IMR-90 (cell line): Measurements from ENCODE around the gene GGA3. TPM values are rescaled to one million over a fixed set of nuclear protein-coding genes. Genes with fewer than 3 reads are reported as not detected.

Source experiments
- ATAC-seq: fragments of 200-7000 bp; cut with Tn5 transposase; 2 replicates; pipeline ENCODE4 v1.9.1; 2020; ENCODE audit warnings: low read depth, mild to moderate bottlenecking, moderate library complexity
- Bru-seq: library from RNA; stranded (reverse); fragments of 400-500 nt; gene quantifications from one replicate; lab custom pipeline; 2021; lab: Mats Ljungman, UMichigan
- BruChase-seq, 2 experiments: library from RNA; stranded (reverse); fragments of 400-500 nt; gene quantifications; one replicate each; lab custom pipeline; 2021; lab: Mats Ljungman, UMichigan
- BruUV-seq: library from RNA; stranded (reverse); fragments of 400-500 nt; replicated peaks from 2 replicates; lab custom pipeline; 2021; lab: Mats Ljungman, UMichigan
- CTCF ChIA-PET: fragments of 300-600 bp; formaldehyde crosslinking; extraction: SDS; loops from one replicate; lab custom pipeline; 2021; ENCODE audit warnings: antibody characterized with exemption; lab: Yijun Ruan, JAX
- POLR2A ChIA-PET: fragments of 300-600 bp; sonication (Branson Sonifier 250); formaldehyde crosslinking; loops from one replicate; lab custom pipeline; 2022; ENCODE audit warnings: antibody characterized with exemption; ENCODE audit not compliant: unreplicated experiment; lab: Charles Lee
- DNase-seq: peaks from one replicate; pipeline ENCODE4 v3.0.0; 2013
- H2AFZ ChIP-seq: replicated peaks from 2 replicates; pipeline ENCODE3; 2013; ENCODE audit warnings: low read length, mild to moderate bottlenecking; ENCODE audit not compliant: poor library complexity
- H2AK5ac ChIP-seq: 2 replicates; pipeline ENCODE4 v1.6.1; 2013; ENCODE audit warnings: low read depth, low read length, inconsistent platforms
- H2AK9ac ChIP-seq: replicated peaks from 2 replicates; pipeline ENCODE3; 2013; ENCODE audit warnings: mild to moderate bottlenecking, low read depth, low read length, moderate library complexity; ENCODE audit not compliant: poor library complexity
- H2BK120ac ChIP-seq: 2 replicates; pipeline ENCODE4 v1.6.1; 2013; ENCODE audit warnings: low read depth, low read length, inconsistent platforms
- H2BK15ac ChIP-seq: 3 replicates; pipeline ENCODE4 v1.6.1; 2013; ENCODE audit warnings: low read depth, low read length, inconsistent platforms
- H2BK20ac ChIP-seq: 2 replicates; pipeline ENCODE4 v1.6.1; 2013; ENCODE audit warnings: low read depth, mild to moderate bottlenecking, inconsistent platforms, low read length, moderate library complexity
- H2BK5ac ChIP-seq: 2 replicates; pipeline ENCODE4 v1.6.1; 2013; ENCODE audit warnings: mild to moderate bottlenecking, low read depth, low read length, inconsistent platforms; ENCODE audit not compliant: poor library complexity, severe bottlenecking
- H3K14ac ChIP-seq: replicated peaks from 2 replicates; pipeline ENCODE4 v1.6.1; 2013; ENCODE audit warnings: low read depth, low read length, inconsistent platforms
- H3K18ac ChIP-seq: 2 replicates; pipeline ENCODE4 v1.6.1; 2013; ENCODE audit warnings: low read depth, low read length, control low read depth
- H3K23ac ChIP-seq: 2 replicates; pipeline ENCODE4 v1.6.1; 2013; ENCODE audit warnings: low read depth, low read length, inconsistent platforms
- H3K27ac ChIP-seq: 2 replicates; pipeline ENCODE4 v1.5.1; 2013; ENCODE audit warnings: mild to moderate bottlenecking, control low read depth, low read length; ENCODE audit not compliant: insufficient read depth
- H3K27me3 ChIP-seq: 2 replicates; pipeline ENCODE4 v1.6.1; 2013; ENCODE audit warnings: low read length; ENCODE audit not compliant: control insufficient read depth, insufficient read depth
- H3K36me3 ChIP-seq: 2 replicates; pipeline ENCODE4 v1.6.1; 2013; ENCODE audit warnings: low read length, mixed read lengths; ENCODE audit not compliant: control insufficient read depth, insufficient read depth
- H3K4ac ChIP-seq: 2 replicates; pipeline ENCODE4 v1.6.1; 2013; ENCODE audit warnings: low read depth, low read length, inconsistent platforms
- H3K4me1 ChIP-seq: 2 replicates; pipeline ENCODE4 v1.6.1; 2013; ENCODE audit warnings: low read length, mixed read lengths; ENCODE audit not compliant: control insufficient read depth, insufficient read depth
- H3K4me2 ChIP-seq: 2 replicates; pipeline ENCODE4 v1.6.1; 2013; ENCODE audit warnings: low read depth, mild to moderate bottlenecking, control low read depth, low read length, moderate library complexity
- H3K4me3 ChIP-seq: 2 replicates; pipeline ENCODE4 v1.5.1; 2013; ENCODE audit warnings: low read depth, mild to moderate bottlenecking, control low read depth, low read length, moderate library complexity; ENCODE audit not compliant: insufficient read depth
- H3K56ac ChIP-seq: 2 replicates; pipeline ENCODE4 v1.6.1; 2013; ENCODE audit warnings: low read length, inconsistent platforms; ENCODE audit not compliant: insufficient read depth; ENCODE audit errors: extremely low read depth
- H3K79me1 ChIP-seq, 2 experiments: 2 replicates each; pipeline ENCODE4 v1.6.1; 2013; ENCODE audit warnings: low read length in 2 of 2, inconsistent platforms in 1 of 2, low read depth in 1 of 2
- H3K9ac ChIP-seq: 2 replicates; pipeline ENCODE4 v1.6.1; 2013; ENCODE audit warnings: low read depth, low read length, control low read depth
- H3K9me1 ChIP-seq: 2 replicates; pipeline ENCODE4 v1.6.1; 2013; ENCODE audit warnings: low read length, inconsistent platforms; ENCODE audit not compliant: insufficient read depth
- H3K9me3 ChIP-seq: 2 replicates; pipeline ENCODE4 v1.6.1; 2013; ENCODE audit warnings: low read length; ENCODE audit not compliant: control insufficient read depth, insufficient read depth
- H4K20me1 ChIP-seq: 2 replicates; pipeline ENCODE4 v1.6.1; 2013; ENCODE audit warnings: low read length, inconsistent platforms; ENCODE audit not compliant: insufficient read depth
- H4K5ac ChIP-seq: 2 replicates; pipeline ENCODE4 v1.6.1; 2013; ENCODE audit warnings: mild to moderate bottlenecking, low read depth, low read length, control low read depth
- H4K8ac ChIP-seq, 2 experiments: 2 replicates each; pipeline ENCODE4 v1.6.1; 2013; ENCODE audit warnings: low read depth in 2 of 2, low read length in 2 of 2, control low read depth in 1 of 2, inconsistent platforms in 1 of 2
- H4K91ac ChIP-seq: 2 replicates; pipeline ENCODE4 v1.6.1; 2013; ENCODE audit warnings: low read depth, low read length, inconsistent platforms; ENCODE audit not compliant: insufficient read depth
- MAFK ChIP-seq: IDR thresholded peaks from 2 replicates; pipeline ENCODE4 v1.6.1; 2012; ENCODE audit warnings: low read depth, low read length, improper control_type of control experiment
- MAZ ChIP-seq: IDR thresholded peaks from 2 replicates; pipeline ENCODE4 v1.6.1; 2012; ENCODE audit warnings: low read depth, mild to moderate bottlenecking, low read length, improper control_type of control experiment, moderate library complexity, borderline replicate concordance
- POLR2A ChIP-seq: IDR thresholded peaks from 2 replicates; pipeline ENCODE4 v1.6.1; 2012; ENCODE audit warnings: mild to moderate bottlenecking, low read depth, low read length
- RAD21 ChIP-seq: IDR thresholded peaks from 2 replicates; pipeline ENCODE4 v1.6.1; 2012; ENCODE audit warnings: low read length, improper control_type of control experiment
- SMC3 ChIP-seq: fragments of 150-350 bp; IDR thresholded peaks from 2 replicates; pipeline ENCODE4 v1.6.1; 2016; ENCODE audit warnings: low read depth, mild to moderate bottlenecking, antibody characterized with exemption, low read length, moderate library complexity
- WGBS, 2 experiments: methylation state at CpG; one replicate each; pipeline versions ENCODE4 v1.1.5 to v1.1.7; 2013; ENCODE audit warnings: missing lambda C conversion rate in 2 of 2; ENCODE audit not compliant: insufficient read length in 1 of 2; ENCODE audit errors: extremely low coverage in 2 of 2; 5-methylcytosine and 5-hydroxymethylcytosine counted together
- dilution Hi-C: fragments of 300-500 bp; cut with HindIII; formaldehyde crosslinking; loops from one replicate; pipeline ENCODE4 v1.14.3; 2018; ENCODE audit warnings: low sequenced_read_pairs; ENCODE audit not compliant: unreplicated experiment
- in situ Hi-C: fragments of 300-500 bp; cut with MboI; formaldehyde crosslinking; loops from 3 replicates; pipeline ENCODE4 v1.14.3; 2019; ENCODE audit warnings: low sequenced_read_pairs, inconsistent platforms, mixed read lengths
- intact Hi-C: fragments of 100-400 bp; cut with micrococcal nuclease; formaldehyde crosslinking; loops from 2 replicates; pipeline ENCODE4 v1.10.0; 2022
- long read RNA-seq: library from polyadenylated mRNA; unstranded; transcript quantifications from one replicate; pipeline ENCODE4 v2.0.0, GENCODE V29; 2021; ENCODE audit not compliant: unreplicated experiment
- polyA plus RNA-seq, 3 experiments: library from polyadenylated mRNA; depleted of rRNA; stranded (reverse); fragments of >200 nt; gene quantifications; 2 replicates each; pipeline ENCODE4 v1.2.3, GENCODE V29; 2012; ENCODE audit warnings: low replicate concordance in 1 of 3
- total RNA-seq: library from RNA; depleted of rRNA; stranded (reverse); fragments of >200 nt; gene quantifications from 2 replicates; pipeline ENCODE4 v1.2.3, GENCODE V29; 2012; rRNA removed
- TF ChIP-seq, protein P1 (sequence below): fragments of 150-350 bp; IDR thresholded peaks from 2 replicates; pipeline ENCODE4 v1.6.1; 2017; ENCODE audit warnings: mild to moderate bottlenecking, antibody characterized with exemption, low read length, low read depth
- TF ChIP-seq, protein P2 (sequence below): fragments of 150-350 bp; IDR thresholded peaks from 2 replicates; pipeline ENCODE4 v1.6.1; 2016; ENCODE audit warnings: low read depth, mild to moderate bottlenecking, low read length, moderate library complexity, borderline replicate concordance

GGA3 gene, protein sequence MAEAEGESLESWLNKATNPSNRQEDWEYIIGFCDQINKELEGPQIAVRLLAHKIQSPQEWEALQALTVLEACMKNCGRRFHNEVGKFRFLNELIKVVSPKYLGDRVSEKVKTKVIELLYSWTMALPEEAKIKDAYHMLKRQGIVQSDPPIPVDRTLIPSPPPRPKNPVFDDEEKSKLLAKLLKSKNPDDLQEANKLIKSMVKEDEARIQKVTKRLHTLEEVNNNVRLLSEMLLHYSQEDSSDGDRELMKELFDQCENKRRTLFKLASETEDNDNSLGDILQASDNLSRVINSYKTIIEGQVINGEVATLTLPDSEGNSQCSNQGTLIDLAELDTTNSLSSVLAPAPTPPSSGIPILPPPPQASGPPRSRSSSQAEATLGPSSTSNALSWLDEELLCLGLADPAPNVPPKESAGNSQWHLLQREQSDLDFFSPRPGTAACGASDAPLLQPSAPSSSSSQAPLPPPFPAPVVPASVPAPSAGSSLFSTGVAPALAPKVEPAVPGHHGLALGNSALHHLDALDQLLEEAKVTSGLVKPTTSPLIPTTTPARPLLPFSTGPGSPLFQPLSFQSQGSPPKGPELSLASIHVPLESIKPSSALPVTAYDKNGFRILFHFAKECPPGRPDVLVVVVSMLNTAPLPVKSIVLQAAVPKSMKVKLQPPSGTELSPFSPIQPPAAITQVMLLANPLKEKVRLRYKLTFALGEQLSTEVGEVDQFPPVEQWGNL
- total RNA-seq (12.8 and 15.1 TPM in 2 replicates), polyA plus RNA-seq (2012; rRNA removed) (35.2 and 37.7 TPM in 2 replicates), Bru-seq, nascent RNA (percentile 78 among the genes with signal in this experiment), BruChase-seq, experiment 1, labeled RNA remaining after a 6-hour chase (percentile 90 among the genes with signal in this experiment), BruChase-seq, experiment 2, labeled RNA remaining after a 2-hour chase (percentile 89 among the genes with signal in this experiment)
- polyA plus RNA-seq (2012; cell fraction: cytosol; rRNA removed) = 11.8 and 16.9 TPM in 2 replicates
- 173 and 223 TPM in 2 replicates for polyA plus RNA-seq (2012; cell fraction: nucleus; rRNA removed; ENCODE audit: low replicate concordance)
- long read RNA-seq, partial matches to known transcripts = 3 of 16 reads
- long read RNA-seq, other reads (novel, unspliced or antisense) = 11 of 16 reads

DNA sequence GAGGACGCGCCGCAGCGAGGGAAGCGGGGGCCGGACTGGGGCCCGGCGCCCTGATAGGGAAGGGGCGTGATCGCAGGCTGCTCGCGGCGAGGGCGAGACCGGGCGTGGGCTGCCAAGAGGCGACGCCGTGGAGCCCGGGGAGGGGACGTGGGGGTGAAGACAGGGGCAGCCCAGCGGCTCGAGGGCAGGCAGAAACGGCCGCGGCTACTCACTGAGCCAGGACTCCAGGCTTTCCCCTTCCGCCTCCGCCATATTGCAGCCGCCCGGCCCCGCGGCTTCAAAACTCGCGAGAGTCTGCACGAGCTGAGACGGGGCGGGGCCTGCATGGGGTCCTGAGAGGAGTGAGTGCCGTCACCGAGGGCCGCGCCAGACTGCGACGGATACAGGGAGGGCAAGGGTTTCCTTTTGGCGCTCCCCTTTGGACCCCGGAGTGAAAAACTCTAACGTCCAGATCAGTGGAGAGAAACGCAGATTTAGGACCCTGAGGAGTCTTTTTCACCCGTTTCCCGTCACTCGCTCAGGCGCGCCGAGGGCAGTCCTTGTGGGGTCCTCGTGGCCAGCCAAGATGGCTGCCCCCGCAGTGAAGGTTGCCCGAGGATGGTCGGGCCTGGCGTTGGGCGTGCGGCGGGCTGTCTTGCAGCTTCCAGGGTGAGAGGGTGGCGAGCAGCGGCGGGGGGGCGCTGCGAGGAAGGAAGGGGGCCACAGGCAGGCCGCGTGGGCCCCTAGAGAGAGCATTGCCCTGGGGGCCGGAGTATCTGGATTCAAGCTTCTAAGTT lies at the start of gene GGA3, which contains the start of gene MRPS7:
Gene GGA3 (minus strand): TSS at position 271 of the 776 bp plus-strand sequence. CDS start 19 bp downstream, at position 252.
Gene MRPS7 (plus strand): TSS at position 544 of the 776 bp plus-strand sequence. CDS start 22 bp downstream, at position 566.
- Histone ChIP-seq H4K5ac (peak within 1 kb of the TSS; percentile 89), H3K4ac (peak within 1 kb of the TSS; percentile 92), H2BK120ac (peak within 1 kb of the TSS; percentile 87), H3K9me3 (no peaks in the 10 kb centered on the region), H2AK9ac (peak within 1 kb of the TSS; percentile 94), H3K14ac (peak within 1 kb of the TSS; percentile 97), H3K9ac (peak within 1 kb of the TSS; percentile 97), H4K91ac (peak within 1 kb of the TSS; percentile 95), H4K20me1 (peaks cover 22% of the 10 kb centered on the region; the same call in 1 of the 2 replicates), H3K18ac (peak within 1 kb of the TSS; percentile 89), H3K27me3 (no peaks in the 10 kb centered on the region), H2BK15ac (peak within 1 kb of the TSS; percentile 95), H2BK20ac (peak within 1 kb of the TSS; percentile 70; the same call in 1 of the 2 replicates), H3K27ac (peak within 1 kb of the TSS; percentile 95), H3K56ac (peak within 1 kb of the TSS; percentile 96), H3K9me1 (peaks cover 7% of the 10 kb centered on the region), H3K4me1 (peaks cover 3% of the 10 kb centered on the region), H2AK5ac (peak within 1 kb of the TSS; percentile 79), H4K8ac (peak within 1 kb of the TSS; percentile 97), H3K4me3 (peak within 1 kb of the TSS; percentile 91), H3K4me2 (peak within 1 kb of the TSS; percentile 98), H3K79me1 (peaks cover 37 to 48% of the 10 kb centered on the region in 2 experiments), H2AFZ (peak within 1 kb of the TSS; percentile 94), H2BK5ac (peak within 1 kb of the TSS; percentile 93), H3K23ac (peak within 1 kb of the TSS; percentile 95), H3K36me3 (peaks cover 20% of the 10 kb centered on the region)
- in situ Hi-C loops = no loop called here
- CTCF ChIA-PET = interaction anchor here (1.2 to 3.2 kb wide), 2 partner anchors 10 to 148 kb away, joined by 5 to 18 read pairs; partner anchors contain the start of gene MIF4GD
- 1% methylated on average over 43 of the region's 69 CpGs; no CpG with 5 or more reads in 1 of the 2 experiments for WGBS, 2 experiments
- dilution Hi-C loops = no loop called here
- ATAC-seq (peak; percentile 98), DNase-seq (peak; percentile 90)
- BruUV-seq = TSS peak; percentile 73
- intact Hi-C loops = no loop called here
- POLR2A ChIA-PET = interaction anchor here (0.6 to 1.5 kb wide), 3 partner anchors 10 to 220 kb away, joined by 3 to 7 read pairs (median 4); partner anchors contain the start of gene MIF4GD
- no peak for TF ChIP-seq MAFK
- TF ChIP-seq, protein P1, sequence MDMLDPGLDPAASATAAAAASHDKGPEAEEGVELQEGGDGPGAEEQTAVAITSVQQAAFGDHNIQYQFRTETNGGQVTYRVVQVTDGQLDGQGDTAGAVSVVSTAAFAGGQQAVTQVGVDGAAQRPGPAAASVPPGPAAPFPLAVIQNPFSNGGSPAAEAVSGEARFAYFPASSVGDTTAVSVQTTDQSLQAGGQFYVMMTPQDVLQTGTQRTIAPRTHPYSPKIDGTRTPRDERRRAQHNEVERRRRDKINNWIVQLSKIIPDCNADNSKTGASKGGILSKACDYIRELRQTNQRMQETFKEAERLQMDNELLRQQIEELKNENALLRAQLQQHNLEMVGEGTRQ = peak; percentile 48; the same call in 1 of the 2 replicates
- no peak for TF ChIP-seq SMC3
- TF ChIP-seq RAD21 = no peak
- peak; percentile 89 for TF ChIP-seq POLR2A
- TF ChIP-seq MAZ = peak; percentile 56; the same call in 1 of the 2 replicates
- TF ChIP-seq, protein P2, sequence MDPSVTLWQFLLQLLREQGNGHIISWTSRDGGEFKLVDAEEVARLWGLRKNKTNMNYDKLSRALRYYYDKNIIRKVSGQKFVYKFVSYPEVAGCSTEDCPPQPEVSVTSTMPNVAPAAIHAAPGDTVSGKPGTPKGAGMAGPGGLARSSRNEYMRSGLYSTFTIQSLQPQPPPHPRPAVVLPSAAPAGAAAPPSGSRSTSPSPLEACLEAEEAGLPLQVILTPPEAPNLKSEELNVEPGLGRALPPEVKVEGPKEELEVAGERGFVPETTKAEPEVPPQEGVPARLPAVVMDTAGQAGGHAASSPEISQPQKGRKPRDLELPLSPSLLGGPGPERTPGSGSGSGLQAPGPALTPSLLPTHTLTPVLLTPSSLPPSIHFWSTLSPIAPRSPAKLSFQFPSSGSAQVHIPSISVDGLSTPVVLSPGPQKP = no peak
